Vagina (tissue), 2 donors: Measurements from ENCODE around the gene ARHGDIG.

ENCODE experiments used
- CTCF ChIP-seq, 3 experiments: fragments of 450-650 bp in 2 of 3; fragments of 200-600 bp in 1 of 3; sonication (generic) in 1 of 3; IDR thresholded peaks; one replicate each; pipeline ENCODE4 v1.5.1; 2017 to 2019; ENCODE audit warnings: antibody characterized with exemption in 3 of 3, mild to moderate bottlenecking in 2 of 3, moderate library complexity in 2 of 3
- POLR2A ChIP-seq, 2 donors: fragments of 450-650 bp; IDR thresholded peaks; one replicate each; pipeline ENCODE4 v1.6.1; 2017; ENCODE audit warnings: antibody characterized with exemption in 2 of 2, mild to moderate bottlenecking in 2 of 2, moderate library complexity in 2 of 2

- no peak for TF ChIP-seq POLR2A (IDR thresholded peaks at IDR 0.05)
- TF ChIP-seq CTCF (IDR thresholded peaks at IDR 0.05): no peak
These were observed 16.6 kb downstream of the ARHGDIG start for GRCh38 chr16:296806-297510.
